ENCODE results near the gene GBA3. TPM values are rescaled to one million over a fixed set of nuclear protein-coding genes. Genes with fewer than 3 reads are reported as not detected.

GBA3 gene
- total RNA-seq, 1 donor from 2014 or later = not detected

GRCh38 chr4:22688236-22688635 lies 4.5 kb upstream of the GBA3 start:
- no peak for DNase-seq (ENCODE audit: low spot score)
- intact Hi-C loops (cut with DNase I) = loop anchor here (10.0 kb wide), 1 partner anchor 173 kb away; the partner anchor contains the start of gene ADGRA3

GRCh38 chr4:22689428-22689827 lies 3.3 kb upstream of the GBA3 start:
- DNase-seq (ENCODE audit: low spot score) = no peak
- intact Hi-C loops (cut with DNase I) = loop anchor here (10.0 kb wide), 1 partner anchor 175 kb away; the partner anchor contains the start of gene ADGRA3

GRCh38 chr4:22695029-22695428 lies 2.3 kb downstream of the GBA3 start:
- intact Hi-C loops (cut with DNase I) = no loop called here
- DNase-seq (ENCODE audit: low spot score) = no peak

- intact Hi-C loops (cut with DNase I) = no loop called here
- DNase-seq (ENCODE audit: low spot score) = no peak
These were observed 3.2 kb downstream of the GBA3 start for GRCh38 chr4:22695917-22696316.

- intact Hi-C loops (cut with DNase I) = no loop called here
- no peak for DNase-seq (ENCODE audit: low spot score)
These were observed 11.2 kb downstream of the GBA3 start for GRCh38 chr4:22703912-22704311.

- intact Hi-C loops (cut with DNase I) = no loop called here
- no peak for DNase-seq (ENCODE audit: low spot score)
These were observed 14.7 kb downstream of the GBA3 start for GRCh38 chr4:22707390-22707789.

GRCh38 chr4:22708961-22709360 lies 16.2 kb downstream of the GBA3 start:
- DNase-seq (ENCODE audit: low spot score) = no peak
- intact Hi-C loops (cut with DNase I) = no loop called here

GRCh38 chr4:22712105-22712504 lies 19.4 kb downstream of the GBA3 start:
- no peak for DNase-seq (ENCODE audit: low spot score)
- intact Hi-C loops (cut with DNase I) = no loop called here

- intact Hi-C loops (cut with DNase I) = no loop called here
- no peak for DNase-seq (ENCODE audit: low spot score)
These were observed 19.8 kb downstream of the GBA3 start for GRCh38 chr4:22712529-22712928.

- intact Hi-C loops (cut with DNase I) = no loop called here
- DNase-seq (ENCODE audit: low spot score) = no peak
These were observed 21.1 kb downstream of the GBA3 start for GRCh38 chr4:22713841-22714240.

- no peak for DNase-seq (ENCODE audit: low spot score)
- intact Hi-C loops (cut with DNase I) = no loop called here
These were observed 26.5 kb downstream of the GBA3 start for GRCh38 chr4:22719218-22719617.

GRCh38 chr4:22720091-22720490 lies 27.4 kb downstream of the GBA3 start:
- no peak for DNase-seq (ENCODE audit: low spot score)
- intact Hi-C loops (cut with DNase I) = no loop called here

GRCh38 chr4:22721204-22721603 lies 28.5 kb downstream of the GBA3 start:
- intact Hi-C loops (cut with DNase I) = no loop called here
- DNase-seq (ENCODE audit: low spot score) = no peak

- no peak for DNase-seq (ENCODE audit: low spot score)
- intact Hi-C loops (cut with DNase I) = no loop called here
These were observed 37.3 kb downstream of the GBA3 start for GRCh38 chr4:22730021-22730420.

GRCh38 chr4:22733816-22734215 lies 41.1 kb downstream of the GBA3 start:
- intact Hi-C loops (cut with DNase I) = no loop called here
- no peak for DNase-seq (ENCODE audit: low spot score)

- no peak for DNase-seq (ENCODE audit: low spot score)
- intact Hi-C loops (cut with DNase I) = no loop called here
These were observed 44.2 kb downstream of the GBA3 start for GRCh38 chr4:22736912-22737311.

GRCh38 chr4:22739968-22740367 lies 47.2 kb downstream of the GBA3 start:
- DNase-seq (ENCODE audit: low spot score) = no peak
- intact Hi-C loops (cut with DNase I) = no loop called here

- DNase-seq (ENCODE audit: low spot score) = no peak
- intact Hi-C loops (cut with DNase I) = no loop called here
These were observed 49.0 kb downstream of the GBA3 start for GRCh38 chr4:22741744-22742143.

- DNase-seq (ENCODE audit: low spot score) = no peak
- intact Hi-C loops (cut with DNase I) = no loop called here
These were observed 50.6 kb downstream of the GBA3 start for GRCh38 chr4:22743290-22743689.

GRCh38 chr4:22744478-22745062 lies 51.8 kb downstream of the GBA3 start:
- intact Hi-C loops (cut with DNase I) = no loop called here
- DNase-seq (ENCODE audit: low spot score) = no peak

GRCh38 chr4:22745234-22745633 lies 52.5 kb downstream of the GBA3 start:
- intact Hi-C loops (cut with DNase I) = no loop called here
- DNase-seq (ENCODE audit: low spot score) = no peak

- intact Hi-C loops (cut with DNase I) = no loop called here
- DNase-seq (ENCODE audit: low spot score) = no peak
These were observed 61.4 kb downstream of the GBA3 start for GRCh38 chr4:22754116-22754515.
